SK-N-SH (cell line): Measurements from ENCODE around the gene CAP2. TPM values are rescaled to one million over a fixed set of nuclear protein-coding genes. Genes with fewer than 3 reads are reported as not detected.

Source experiments
- CTCF ChIA-PET: fragments of 300-600, 350-600 bp; formaldehyde crosslinking; extraction: SDS; loops from one replicate; lab custom pipeline; 2021; lab: Yijun Ruan, JAX
- POLR2A ChIA-PET: fragments of 350-600 bp; sonication (Branson Sonifier 250); formaldehyde crosslinking; extraction: SDS; loops from one replicate; lab custom pipeline; 2020; ENCODE audit warnings: antibody characterized with exemption, inconsistent platforms; lab: Yijun Ruan, JAX
- DNase-seq: peaks from one replicate; pipeline ENCODE4 v3.0.0; 2012
- H2AFZ ChIP-seq: fragments of 200-600 bp; sonication (generic); 2 replicates; pipeline ENCODE4 v1.8.1; 2016; ENCODE audit warnings: antibody characterized with exemption, mild to moderate bottlenecking, low read depth
- H3F3A ChIP-seq: fragments of 200-600 bp; sonication (generic); replicated peaks from 2 replicates; pipeline ENCODE3; 2016; ENCODE audit warnings: antibody characterized with exemption, mild to moderate bottlenecking; ENCODE audit not compliant: insufficient read depth
- H3K27ac ChIP-seq, 2 experiments: fragments of 200-500 bp in 1 of 2; fragments of 200-600 bp in 1 of 2; sonication (Bioruptor generic) in 1 of 2; sonication (generic), shearing (Covaris generic) in 1 of 2; 2 replicates each; pipeline versions ENCODE4 v1.5.1 to v1.6.1; 2014 to 2016; ENCODE audit warnings: low read depth in 2 of 2, inconsistent platforms in 1 of 2, low read length in 1 of 2, mild to moderate bottlenecking in 1 of 2, mixed read lengths in 1 of 2
- H3K27me3 ChIP-seq: fragments of 200-600 bp; sonication (generic), shearing (Covaris generic); 2 replicates; pipeline ENCODE4 v1.6.1; 2016; ENCODE audit warnings: mixed run types; ENCODE audit not compliant: insufficient read depth
- H3K36me3 ChIP-seq, 2 experiments: fragments of 200-500 bp in 1 of 2; fragments of 200-600 bp in 1 of 2; sonication (Bioruptor generic) in 1 of 2; sonication (generic) in 1 of 2; replicated peaks in 1 of 2; 2 replicates each; pipeline versions ENCODE3 to v1.5.1; 2014 to 2016; ENCODE audit warnings: low read length in 1 of 2, mild to moderate bottlenecking in 1 of 2; ENCODE audit not compliant: insufficient read depth in 2 of 2, control insufficient read depth in 1 of 2
- H3K4me1 ChIP-seq, 2 experiments: fragments of 200-500 bp in 1 of 2; fragments of 200-600 bp in 1 of 2; sonication (Bioruptor generic) in 1 of 2; sonication (generic), shearing (Covaris generic) in 1 of 2; 2 replicates each; pipeline versions ENCODE4 v1.5.1 to v1.6.1; 2014 to 2016; ENCODE audit warnings: low read depth in 1 of 2, low read length in 1 of 2, mixed run types in 1 of 2; ENCODE audit not compliant: insufficient read depth in 2 of 2, control insufficient read depth in 1 of 2
- H3K4me2 ChIP-seq: fragments of 200-600 bp; sonication (generic), shearing (Covaris generic); 2 replicates; pipeline ENCODE4 v1.6.1; 2017; ENCODE audit warnings: mixed run types
- H3K4me3 ChIP-seq, 2 experiments: fragments of 200-500 bp in 1 of 2; fragments of 200-600 bp in 1 of 2; sonication (Bioruptor generic) in 1 of 2; sonication (generic), shearing (Covaris generic) in 1 of 2; 2 replicates each; pipeline versions ENCODE4 v1.5.1 to v1.8.1; 2014 to 2016; ENCODE audit warnings: low read depth in 2 of 2, inconsistent platforms in 1 of 2, low read length in 1 of 2, mild to moderate bottlenecking in 1 of 2, mixed read lengths in 1 of 2, moderate library complexity in 1 of 2
- H3K79me2 ChIP-seq: fragments of 200-600 bp; sonication (generic); 2 replicates; pipeline ENCODE4 v1.8.1; 2017; ENCODE audit warnings: mild to moderate bottlenecking; ENCODE audit not compliant: insufficient read depth
- H3K9ac ChIP-seq: fragments of 200-600 bp; sonication (generic); 2 replicates; pipeline ENCODE4 v1.6.1; 2017; ENCODE audit warnings: mixed run types
- H3K9me2 ChIP-seq: fragments of 200-600 bp; sonication (generic); 2 replicates; pipeline ENCODE4 v1.6.1; 2017; ENCODE audit warnings: mixed run types
- H3K9me3 ChIP-seq: fragments of 200-600 bp; sonication (generic); 2 replicates; pipeline ENCODE4 v1.6.1; 2017; ENCODE audit warnings: mixed run types, mild to moderate bottlenecking, moderate library complexity
- H4K20me1 ChIP-seq: fragments of 200-600 bp; sonication (generic); 2 replicates; pipeline ENCODE4 v1.6.1; 2017; ENCODE audit warnings: mild to moderate bottlenecking, mixed run types; ENCODE audit not compliant: insufficient read depth
- EP300 ChIP-seq, 2 experiments: IDR thresholded peaks; 2 replicates each; pipeline versions ENCODE4 v1.4.0 to v1.6.1; 2012; ENCODE audit warnings: borderline replicate concordance in 1 of 2, low read depth in 1 of 2, low read length in 1 of 2
- FOXJ3 ChIP-seq: sonication (generic); formaldehyde crosslinking; IDR thresholded peaks from 2 replicates; pipeline ENCODE4 v1.5.1; 2020; ENCODE audit warnings: mild to moderate bottlenecking, missing genetic modification reagents
- FOXM1 ChIP-seq: IDR thresholded peaks from 2 replicates; pipeline ENCODE4 v1.4.0; 2012; ENCODE audit warnings: low read depth, mild to moderate bottlenecking
- GATA2 ChIP-seq: sonication (generic); formaldehyde crosslinking; IDR thresholded peaks from 2 replicates; pipeline ENCODE4 v1.5.0; 2020; ENCODE audit warnings: mild to moderate bottlenecking, missing genetic modification reagents
- IRF3 ChIP-seq: fragments of 150-350 bp; IDR thresholded peaks from 2 replicates; pipeline ENCODE4 v1.6.1; 2016; ENCODE audit warnings: mild to moderate bottlenecking, low read depth, low read length
- JUND ChIP-seq: IDR thresholded peaks from 2 replicates; pipeline ENCODE4 v1.4.0; 2012
- MEF2A ChIP-seq: IDR thresholded peaks from 2 replicates; pipeline ENCODE4 v1.4.0; 2012; ENCODE audit warnings: low read depth, borderline replicate concordance
- MXI1 ChIP-seq: IDR thresholded peaks from 2 replicates; pipeline ENCODE4 v1.6.1; 2012; ENCODE audit warnings: mild to moderate bottlenecking, low read depth, low read length, improper control_type of control experiment
- NFIC ChIP-seq: IDR thresholded peaks from 2 replicates; pipeline ENCODE4 v1.4.0; 2012; ENCODE audit warnings: borderline replicate concordance
- RCOR1 ChIP-seq: fragments of 150-350 bp; IDR thresholded peaks from 2 replicates; pipeline ENCODE4 v1.6.1; 2017; ENCODE audit warnings: antibody characterized with exemption, low read length
- RXRA ChIP-seq: IDR thresholded peaks from 2 replicates; pipeline ENCODE4 v1.4.0; 2012; ENCODE audit warnings: low read depth, mild to moderate bottlenecking, borderline replicate concordance
- SIN3A ChIP-seq: IDR thresholded peaks from 2 replicates; pipeline ENCODE4 v1.6.1; 2012; ENCODE audit warnings: low read depth, mild to moderate bottlenecking, low read length, moderate library complexity, borderline replicate concordance
- SMC3 ChIP-seq: IDR thresholded peaks from 2 replicates; pipeline ENCODE4 v1.6.1; 2012; ENCODE audit warnings: low read depth, low read length, improper control_type of control experiment
- USF2 ChIP-seq: fragments of 150-350 bp; IDR thresholded peaks from 2 replicates; pipeline ENCODE4 v1.6.1; 2017; ENCODE audit warnings: antibody characterized with exemption, low read length, low read depth, borderline replicate concordance
- YY1 ChIP-seq: IDR thresholded peaks from 2 replicates; pipeline ENCODE4 v1.4.0; 2012; ENCODE audit warnings: low read depth, mild to moderate bottlenecking
- WGBS: methylation state at CpG from one replicate; pipeline ENCODE4 v1.1.6; 2017; ENCODE audit warnings: low lambda C conversion rate; 5-methylcytosine and 5-hydroxymethylcytosine counted together
- polyA plus RNA-seq, 3 experiments: library from polyadenylated mRNA; depleted of rRNA; stranded (reverse); fragments of >200 nt; gene quantifications; 2 replicates each; pipeline ENCODE4 v1.2.3, GENCODE V29; 2012
- TF ChIP-seq, protein P1 (sequence below): IDR thresholded peaks from 2 replicates; pipeline ENCODE4 v1.6.1; 2012; ENCODE audit warnings: mild to moderate bottlenecking, low read depth, low read length, moderate library complexity
- TF ChIP-seq, protein P2 (sequence below): IDR thresholded peaks from 2 replicates; pipeline ENCODE4 v1.4.0; 2012; ENCODE audit warnings: low read depth, borderline replicate concordance

The CAP2 gene
- polyA plus RNA-seq, 1 of the 3 experiments (the other 2 are of a cell fraction): 8.5 TPM

DNA sequence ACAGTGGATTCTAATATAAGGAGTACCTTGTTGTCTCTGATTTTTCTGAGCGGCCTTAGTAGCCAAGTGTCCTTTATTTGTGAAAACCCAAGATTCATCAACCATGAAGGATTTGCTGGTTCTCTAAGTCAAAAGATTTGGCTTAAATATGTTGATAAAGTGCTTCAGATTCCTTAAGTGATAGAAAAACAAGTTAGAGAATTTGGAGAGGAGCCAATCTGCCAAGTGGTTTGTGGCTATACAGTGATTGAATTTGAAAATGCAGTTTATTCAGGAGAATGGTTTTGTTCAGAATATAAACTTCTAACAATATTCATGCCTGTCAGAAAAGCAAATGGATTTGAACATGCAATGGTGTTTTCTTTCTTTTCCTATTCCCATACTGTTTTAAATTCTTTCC, 54.8 kb downstream of the CAP2 start:
- Histone ChIP-seq H3K9me3 (no peaks in the 10 kb centered on the region), H3K9ac (no peak overlapping the region), H3F3A (no peaks in the 10 kb centered on the region), H3K4me1 (no peaks in the 10 kb centered on the region), H2AFZ (no peak overlapping the region), H3K9me2 (no peaks in the 10 kb centered on the region), H3K4me3 (no peak overlapping the region), H4K20me1 (no peaks in the 10 kb centered on the region), H3K27ac (no peak overlapping the region), H3K79me2 (no peaks in the 10 kb centered on the region), H3K4me2 (no peak overlapping the region), H3K36me3 (peaks cover 0 to 3% of the 10 kb centered on the region in 2 experiments), H3K27me3 (no peaks in the 10 kb centered on the region)
- DNase-seq: no peak
- POLR2A ChIA-PET: no interaction called here
- CTCF ChIA-PET: no interaction called here
- WGBS: 95% methylated on average over 1 of the region's 1 CpG
- no peak for TF ChIP-seq GATA2
- no peak for TF ChIP-seq MEF2A
- TF ChIP-seq NFIC: no peak
- no peak for TF ChIP-seq RCOR1
- TF ChIP-seq MXI1: no peak
- TF ChIP-seq JUND: no peak
- no peak for TF ChIP-seq USF2
- TF ChIP-seq EP300 (IDR thresholded peaks at IDR 0.05; ENCODE audit: borderline replicate concordance in 1 of 2, low read depth in 1 of 2, low read length in 1 of 2): no peak
- no peak for TF ChIP-seq FOXM1
- TF ChIP-seq, protein P1, sequence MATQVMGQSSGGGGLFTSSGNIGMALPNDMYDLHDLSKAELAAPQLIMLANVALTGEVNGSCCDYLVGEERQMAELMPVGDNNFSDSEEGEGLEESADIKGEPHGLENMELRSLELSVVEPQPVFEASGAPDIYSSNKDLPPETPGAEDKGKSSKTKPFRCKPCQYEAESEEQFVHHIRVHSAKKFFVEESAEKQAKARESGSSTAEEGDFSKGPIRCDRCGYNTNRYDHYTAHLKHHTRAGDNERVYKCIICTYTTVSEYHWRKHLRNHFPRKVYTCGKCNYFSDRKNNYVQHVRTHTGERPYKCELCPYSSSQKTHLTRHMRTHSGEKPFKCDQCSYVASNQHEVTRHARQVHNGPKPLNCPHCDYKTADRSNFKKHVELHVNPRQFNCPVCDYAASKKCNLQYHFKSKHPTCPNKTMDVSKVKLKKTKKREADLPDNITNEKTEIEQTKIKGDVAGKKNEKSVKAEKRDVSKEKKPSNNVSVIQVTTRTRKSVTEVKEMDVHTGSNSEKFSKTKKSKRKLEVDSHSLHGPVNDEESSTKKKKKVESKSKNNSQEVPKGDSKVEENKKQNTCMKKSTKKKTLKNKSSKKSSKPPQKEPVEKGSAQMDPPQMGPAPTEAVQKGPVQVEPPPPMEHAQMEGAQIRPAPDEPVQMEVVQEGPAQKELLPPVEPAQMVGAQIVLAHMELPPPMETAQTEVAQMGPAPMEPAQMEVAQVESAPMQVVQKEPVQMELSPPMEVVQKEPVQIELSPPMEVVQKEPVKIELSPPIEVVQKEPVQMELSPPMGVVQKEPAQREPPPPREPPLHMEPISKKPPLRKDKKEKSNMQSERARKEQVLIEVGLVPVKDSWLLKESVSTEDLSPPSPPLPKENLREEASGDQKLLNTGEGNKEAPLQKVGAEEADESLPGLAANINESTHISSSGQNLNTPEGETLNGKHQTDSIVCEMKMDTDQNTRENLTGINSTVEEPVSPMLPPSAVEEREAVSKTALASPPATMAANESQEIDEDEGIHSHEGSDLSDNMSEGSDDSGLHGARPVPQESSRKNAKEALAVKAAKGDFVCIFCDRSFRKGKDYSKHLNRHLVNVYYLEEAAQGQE: no peak
- TF ChIP-seq IRF3: no peak
- TF ChIP-seq SMC3: no peak
- TF ChIP-seq, protein P2, sequence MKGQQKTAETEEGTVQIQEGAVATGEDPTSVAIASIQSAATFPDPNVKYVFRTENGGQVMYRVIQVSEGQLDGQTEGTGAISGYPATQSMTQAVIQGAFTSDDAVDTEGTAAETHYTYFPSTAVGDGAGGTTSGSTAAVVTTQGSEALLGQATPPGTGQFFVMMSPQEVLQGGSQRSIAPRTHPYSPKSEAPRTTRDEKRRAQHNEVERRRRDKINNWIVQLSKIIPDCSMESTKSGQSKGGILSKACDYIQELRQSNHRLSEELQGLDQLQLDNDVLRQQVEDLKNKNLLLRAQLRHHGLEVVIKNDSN: no peak
- TF ChIP-seq RXRA: no peak
- TF ChIP-seq FOXJ3 (CRISPR knock-in tag): no peak
- TF ChIP-seq SIN3A: no peak
- no peak for TF ChIP-seq YY1
